Fibroblast of pulmonary artery (primary cell): Measurements from ENCODE around the gene SCRG1.

Experiments used
- DNase-seq: peaks from one replicate; pipeline ENCODE4 v3.0.0-alpha.2; 2010; ENCODE audit warnings: low read depth
- H3K4me3 ChIP-seq: replicated peaks from 2 replicates; pipeline ENCODE4 v1.5.1; 2011; ENCODE audit warnings: low read depth, mild to moderate bottlenecking, control low read depth, low read length, moderate library complexity
- CTCF ChIP-seq: IDR thresholded peaks from 2 replicates; pipeline ENCODE4 v1.5.1; 2011; ENCODE audit warnings: mild to moderate bottlenecking, control low read depth, low read length, inconsistent platforms; ENCODE audit errors: missing control alignments

SCRG1 gene

GRCh38 chr4:173404296-173404865, 5.5 kb upstream of the SCRG1 start:
- no peak for TF ChIP-seq CTCF
- no peak overlapping the region for H3K4me3 ChIP-seq
- DNase-seq = no peak

- no peak overlapping the region for H3K4me3 ChIP-seq
- DNase-seq = no peak
- TF ChIP-seq CTCF = no peak
These were observed 4.1 kb upstream of the SCRG1 start for GRCh38 chr4:173403051-173403450.

GRCh38 chr4:173401063-173401462, 2.1 kb upstream of the SCRG1 start:
- H3K4me3 ChIP-seq = no peak overlapping the region
- DNase-seq = no peak
- TF ChIP-seq CTCF = no peak

- no peak for TF ChIP-seq CTCF
- no peak for DNase-seq
- H3K4me3 ChIP-seq = no peak overlapping the region
These were observed 696 bp downstream of the SCRG1 start for GRCh38 chr4:173398220-173398619.

GRCh38 chr4:173397604-173398003, 1.3 kb downstream of the SCRG1 start:
- no peak overlapping the region for H3K4me3 ChIP-seq
- no peak for DNase-seq

GRCh38 chr4:173391701-173392100, 7.2 kb downstream of the SCRG1 start:
- no peak for DNase-seq
- H3K4me3 ChIP-seq = no peak overlapping the region
- no peak for TF ChIP-seq CTCF

More at GRCh38 chr4:173397604-173398003, 1.3 kb downstream of the SCRG1 start:
- no peak for TF ChIP-seq CTCF

GRCh38 chr4:173386751-173387150, 12.2 kb downstream of the SCRG1 start:
- no peak for DNase-seq
- TF ChIP-seq CTCF = no peak
- H3K4me3 ChIP-seq = no peak overlapping the region
